ENCODE data around the gene THEMIS.

Gene THEMIS

DNA sequence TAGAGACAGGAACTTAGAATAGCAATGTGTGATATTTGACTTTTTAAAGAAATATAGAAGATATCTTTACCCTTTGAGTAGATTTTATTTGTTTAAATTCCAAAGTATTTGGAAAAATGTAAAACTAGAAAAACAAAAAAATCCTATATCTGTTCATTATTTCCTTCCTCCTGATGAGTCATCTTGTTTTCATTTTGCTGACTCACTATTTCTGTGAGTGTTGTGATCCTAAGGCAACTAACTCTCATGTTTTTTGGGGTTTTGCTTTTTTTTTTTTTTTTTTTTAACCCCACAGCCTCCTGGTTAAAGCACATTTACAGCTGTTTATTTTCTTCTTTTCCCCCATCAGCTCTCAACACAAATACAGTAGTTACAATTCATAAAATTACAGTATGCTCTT lies 37.8 kb upstream of the THEMIS start:
- TF ChIP-seq, protein P1, sequence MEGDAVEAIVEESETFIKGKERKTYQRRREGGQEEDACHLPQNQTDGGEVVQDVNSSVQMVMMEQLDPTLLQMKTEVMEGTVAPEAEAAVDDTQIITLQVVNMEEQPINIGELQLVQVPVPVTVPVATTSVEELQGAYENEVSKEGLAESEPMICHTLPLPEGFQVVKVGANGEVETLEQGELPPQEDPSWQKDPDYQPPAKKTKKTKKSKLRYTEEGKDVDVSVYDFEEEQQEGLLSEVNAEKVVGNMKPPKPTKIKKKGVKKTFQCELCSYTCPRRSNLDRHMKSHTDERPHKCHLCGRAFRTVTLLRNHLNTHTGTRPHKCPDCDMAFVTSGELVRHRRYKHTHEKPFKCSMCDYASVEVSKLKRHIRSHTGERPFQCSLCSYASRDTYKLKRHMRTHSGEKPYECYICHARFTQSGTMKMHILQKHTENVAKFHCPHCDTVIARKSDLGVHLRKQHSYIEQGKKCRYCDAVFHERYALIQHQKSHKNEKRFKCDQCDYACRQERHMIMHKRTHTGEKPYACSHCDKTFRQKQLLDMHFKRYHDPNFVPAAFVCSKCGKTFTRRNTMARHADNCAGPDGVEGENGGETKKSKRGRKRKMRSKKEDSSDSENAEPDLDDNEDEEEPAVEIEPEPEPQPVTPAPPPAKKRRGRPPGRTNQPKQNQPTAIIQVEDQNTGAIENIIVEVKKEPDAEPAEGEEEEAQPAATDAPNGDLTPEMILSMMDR (IDR thresholded peaks at IDR 0.05; ENCODE audit: control insufficient read depth, extremely low read depth, insufficient read depth), result no peak
- DNase-seq (ENCODE audit: low read depth), result no peak

DNA sequence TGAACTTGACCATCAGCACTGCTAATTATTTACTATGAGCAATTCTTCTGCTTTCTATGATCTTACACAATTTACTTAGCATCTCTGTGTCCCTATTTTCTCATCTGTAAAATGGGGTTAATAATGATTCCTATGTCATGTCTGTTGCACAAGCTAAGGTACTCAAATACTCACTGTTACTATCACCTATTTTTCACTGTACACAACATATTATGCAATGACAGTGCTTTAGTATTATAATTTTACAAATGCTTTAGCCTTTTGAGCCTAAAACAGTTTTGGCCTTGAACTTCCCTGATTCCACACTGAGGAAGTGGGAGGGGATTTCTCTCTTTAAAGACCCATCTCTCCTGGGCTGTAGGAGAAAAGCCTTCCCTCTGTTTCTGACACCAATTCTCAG lies 36.9 kb upstream of the THEMIS start:
- H3K4me3 ChIP-seq (ENCODE audit: low read depth, low read length), result no peak overlapping the region
- TF ChIP-seq, protein P1 (IDR thresholded peaks at IDR 0.05; ENCODE audit: control insufficient read depth, extremely low read depth, insufficient read depth), result no peak
- DNase-seq (ENCODE audit: low read depth), result no peak

More for the DNA sequence above, 37.8 kb upstream of the THEMIS start:
- H3K4me3 ChIP-seq (ENCODE audit: low read depth, low read length), result no peak overlapping the region

- TF ChIP-seq, protein P1 (IDR thresholded peaks at IDR 0.05; ENCODE audit: control insufficient read depth, extremely low read depth, insufficient read depth), result no peak
- no peak for DNase-seq (ENCODE audit: low read depth)
- no peak overlapping the region for H3K4me3 ChIP-seq (ENCODE audit: low read depth, low read length)
Measured at GRCh38 chr6:127937102-127937501, 36.2 kb upstream of the THEMIS start.

- H3K4me3 ChIP-seq (ENCODE audit: low read depth, low read length), result no peak overlapping the region
- TF ChIP-seq, protein P1 (IDR thresholded peaks at IDR 0.05; ENCODE audit: control insufficient read depth, extremely low read depth, insufficient read depth), result no peak
- DNase-seq (ENCODE audit: low read depth), result no peak
Measured at GRCh38 chr6:127934956-127935355, 34.1 kb upstream of the THEMIS start.

DNA sequence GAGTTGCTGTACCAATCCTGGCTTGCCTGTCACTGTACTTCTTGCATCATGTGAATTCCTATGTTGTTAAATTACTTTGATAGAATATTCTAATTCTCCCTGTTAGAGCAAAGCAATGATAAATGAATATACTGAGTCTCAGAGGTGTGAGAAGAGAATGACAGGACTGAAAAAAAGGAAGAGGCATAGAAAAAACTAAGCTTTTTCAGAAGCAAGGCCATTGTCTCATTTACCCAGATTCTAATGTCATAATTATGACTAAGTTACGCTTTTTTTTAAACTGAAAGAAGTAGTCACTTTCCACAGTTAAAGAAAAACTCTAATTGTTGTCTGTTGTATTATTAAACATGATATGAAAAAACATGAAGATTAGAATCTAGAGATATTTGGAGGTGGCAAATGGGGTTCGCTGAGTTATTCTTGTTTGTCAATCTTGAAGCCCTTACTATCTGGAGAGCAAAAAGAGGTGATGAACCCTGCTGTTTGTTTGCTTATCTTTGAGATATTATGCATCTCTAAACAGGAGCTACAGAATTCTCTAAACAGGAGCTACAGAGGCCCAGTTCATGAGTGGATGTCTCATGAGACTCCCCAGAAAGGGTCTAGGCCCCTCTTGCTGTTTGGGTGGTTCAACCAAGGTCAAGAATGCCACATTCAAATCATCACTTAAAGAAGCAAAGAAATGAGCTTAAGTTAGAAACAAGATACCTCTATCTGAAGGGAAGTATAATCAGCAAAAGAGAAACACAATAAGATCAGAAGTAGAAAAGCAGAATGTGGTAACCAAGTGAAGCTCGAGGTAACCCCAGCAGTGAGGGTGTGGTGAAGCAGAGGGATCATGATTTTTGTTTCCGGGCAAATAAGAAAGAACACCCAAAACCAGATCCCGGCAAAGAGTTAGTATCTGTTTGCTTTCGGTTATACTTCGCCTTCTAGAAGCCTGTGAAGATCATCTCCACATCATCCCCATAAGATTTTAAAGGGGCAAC lies 33.3 kb upstream of the THEMIS start:
- TF ChIP-seq, protein P1 (IDR thresholded peaks at IDR 0.05; ENCODE audit: control insufficient read depth, extremely low read depth, insufficient read depth), result no peak
- H3K4me3 ChIP-seq (ENCODE audit: low read depth, low read length), result no peak overlapping the region
- DNase-seq (ENCODE audit: low read depth), result no peak

GRCh38 chr6:127933137-127933536 lies 32.3 kb upstream of the THEMIS start:
- no peak overlapping the region for H3K4me3 ChIP-seq (ENCODE audit: low read depth, low read length)
- TF ChIP-seq, protein P1 (IDR thresholded peaks at IDR 0.05; ENCODE audit: control insufficient read depth, extremely low read depth, insufficient read depth), result no peak
- DNase-seq (ENCODE audit: low read depth), result no peak

Measured in LNCaP clone FGC (cell line).